ENCODE results near the gene PCDHB16.
"Not testable (repeated sequence)": the region's sequence is repeated elsewhere in the genome, so short reads cannot be mapped to it uniquely, and the experiment has no call there.

Gene PCDHB16

DNA sequence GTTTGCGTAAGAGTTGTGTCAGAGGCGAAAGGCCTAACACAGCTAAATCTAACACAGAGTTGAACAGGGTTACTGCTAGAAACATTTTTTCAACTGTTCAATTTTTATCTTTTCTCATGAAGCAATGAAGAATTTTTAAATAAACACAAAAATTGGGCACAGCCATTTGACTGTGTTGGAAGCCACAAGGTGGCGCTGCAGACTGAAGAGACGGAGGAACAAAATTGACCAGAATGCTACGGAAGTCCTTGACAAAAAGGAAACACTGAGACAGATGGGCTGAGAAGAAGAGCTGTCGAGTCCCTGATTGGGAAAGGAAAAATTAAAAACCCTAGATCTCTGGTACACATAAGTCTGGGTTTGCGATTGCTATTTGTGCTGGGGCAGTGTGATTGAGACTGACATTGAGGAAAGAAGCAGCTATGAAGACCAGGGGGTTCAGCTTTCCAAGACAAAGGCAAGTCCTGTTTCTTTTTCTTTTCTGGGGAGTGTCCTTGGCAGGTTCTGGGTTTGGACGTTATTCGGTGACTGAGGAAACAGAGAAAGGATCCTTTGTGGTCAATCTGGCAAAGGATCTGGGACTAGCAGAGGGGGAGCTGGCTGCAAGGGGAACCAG, 4.8 kb downstream of the PCDHB16 start, which contains the start of gene PCDHB9:
PCDHB9 (plus strand) TSS at position 265 of the 616 bp plus-strand sequence; CDS start at position 423, 158 bp downstream.
- no peaks in the 10 kb centered on the region for H3K27me3 Mint-ChIP-seq (ENCODE audit: low read depth, poor library complexity)
- H3K4me1 Mint-ChIP-seq = peaks cover 6% of the 10 kb centered on the region
- TF ChIP-seq, protein P1, sequence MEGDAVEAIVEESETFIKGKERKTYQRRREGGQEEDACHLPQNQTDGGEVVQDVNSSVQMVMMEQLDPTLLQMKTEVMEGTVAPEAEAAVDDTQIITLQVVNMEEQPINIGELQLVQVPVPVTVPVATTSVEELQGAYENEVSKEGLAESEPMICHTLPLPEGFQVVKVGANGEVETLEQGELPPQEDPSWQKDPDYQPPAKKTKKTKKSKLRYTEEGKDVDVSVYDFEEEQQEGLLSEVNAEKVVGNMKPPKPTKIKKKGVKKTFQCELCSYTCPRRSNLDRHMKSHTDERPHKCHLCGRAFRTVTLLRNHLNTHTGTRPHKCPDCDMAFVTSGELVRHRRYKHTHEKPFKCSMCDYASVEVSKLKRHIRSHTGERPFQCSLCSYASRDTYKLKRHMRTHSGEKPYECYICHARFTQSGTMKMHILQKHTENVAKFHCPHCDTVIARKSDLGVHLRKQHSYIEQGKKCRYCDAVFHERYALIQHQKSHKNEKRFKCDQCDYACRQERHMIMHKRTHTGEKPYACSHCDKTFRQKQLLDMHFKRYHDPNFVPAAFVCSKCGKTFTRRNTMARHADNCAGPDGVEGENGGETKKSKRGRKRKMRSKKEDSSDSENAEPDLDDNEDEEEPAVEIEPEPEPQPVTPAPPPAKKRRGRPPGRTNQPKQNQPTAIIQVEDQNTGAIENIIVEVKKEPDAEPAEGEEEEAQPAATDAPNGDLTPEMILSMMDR (IDR thresholded peaks at IDR 0.05) = peak; percentile 34
- H3K27ac Mint-ChIP-seq = peak within 1 kb of the TSS; percentile 34
- peaks cover 85% of the 10 kb centered on the region for H3K36me3 Mint-ChIP-seq (ENCODE audit: low read depth)
- H3K9me3 Mint-ChIP-seq = peaks cover 89% of the 10 kb centered on the region
- peak; percentile 42 for DNase-seq
- H3K4me3 Mint-ChIP-seq = peak within 1 kb of the TSS; percentile 66

DNA sequence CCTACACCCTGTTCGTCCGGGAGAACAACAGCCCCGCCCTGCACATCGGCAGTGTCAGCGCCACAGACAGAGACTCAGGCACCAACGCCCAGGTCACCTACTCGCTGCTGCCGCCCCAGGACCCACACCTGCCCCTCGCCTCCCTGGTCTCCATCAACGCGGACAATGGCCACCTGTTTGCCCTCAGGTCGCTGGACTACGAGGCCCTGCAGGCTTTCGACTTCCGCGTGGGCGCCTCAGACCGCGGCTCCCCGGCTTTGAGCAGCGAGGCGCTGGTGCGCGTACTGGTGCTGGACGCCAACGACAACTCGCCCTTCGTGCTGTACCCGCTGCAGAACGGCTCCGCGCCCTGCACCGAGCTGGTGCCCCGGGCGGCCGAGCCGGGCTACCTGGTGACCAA, 6.5 kb downstream of the PCDHB16 start:
- H3K27me3 Mint-ChIP-seq (ENCODE audit: low read depth, poor library complexity); H3K4me3 Mint-ChIP-seq; DNase-seq; H3K4me1 Mint-ChIP-seq; H3K27ac Mint-ChIP-seq: not testable (repeated sequence)
- Mint-ChIP-seq H3K9me3 (peaks cover 89% of the 10 kb centered on the region), H3K36me3 (ENCODE audit: low read depth) (peaks cover 85% of the 10 kb centered on the region)

DNA sequence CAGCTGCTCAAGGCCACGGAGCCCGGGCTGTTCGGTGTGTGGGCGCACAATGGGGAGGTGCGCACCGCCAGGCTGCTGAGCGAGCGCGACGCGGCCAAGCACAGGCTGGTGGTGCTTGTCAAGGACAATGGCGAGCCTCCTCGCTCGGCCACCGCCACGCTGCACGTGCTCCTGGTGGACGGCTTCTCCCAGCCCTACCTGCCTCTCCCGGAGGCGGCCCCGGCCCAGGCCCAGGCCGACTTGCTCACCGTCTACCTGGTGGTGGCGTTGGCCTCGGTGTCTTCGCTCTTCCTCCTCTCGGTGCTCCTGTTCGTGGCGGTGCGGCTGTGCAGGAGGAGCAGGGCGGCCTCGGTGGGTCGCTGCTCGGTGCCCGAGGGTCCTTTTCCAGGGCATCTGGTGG, 6.9 kb downstream of the PCDHB16 start:
- Mint-ChIP-seq H3K9me3 (peaks cover 89% of the 10 kb centered on the region), H3K36me3 (ENCODE audit: low read depth) (peaks cover 84% of the 10 kb centered on the region)
- not testable (repeated sequence) for H3K27me3 Mint-ChIP-seq (ENCODE audit: low read depth, poor library complexity); H3K4me3 Mint-ChIP-seq; H3K4me1 Mint-ChIP-seq; DNase-seq; H3K27ac Mint-ChIP-seq

DNA sequence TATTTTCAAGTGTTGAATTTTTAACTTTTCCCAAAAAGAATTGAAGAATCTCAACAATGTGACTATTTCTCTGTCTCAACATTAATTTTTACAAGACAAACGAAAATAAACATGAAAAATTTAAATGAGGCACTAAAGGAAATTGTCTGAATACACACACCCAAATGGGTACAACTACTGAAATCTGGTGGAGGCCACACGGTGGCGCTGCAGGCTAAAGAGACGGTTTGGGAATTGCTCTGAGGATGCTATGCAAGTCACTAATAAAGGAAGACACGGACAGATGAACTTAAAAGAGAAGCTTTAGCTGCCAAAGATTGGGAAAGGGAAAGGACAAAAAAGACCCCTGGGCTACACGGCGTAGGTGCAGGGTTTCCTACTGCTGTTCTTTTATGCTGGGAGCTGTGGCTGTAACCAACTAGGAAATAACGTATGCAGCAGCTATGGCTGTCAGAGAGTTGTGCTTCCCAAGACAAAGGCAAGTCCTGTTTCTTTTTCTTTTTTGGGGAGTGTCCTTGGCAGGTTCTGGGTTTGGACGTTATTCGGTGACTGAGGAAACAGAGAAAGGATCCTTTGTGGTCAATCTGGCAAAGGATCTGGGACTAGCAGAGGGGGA, 10.0 kb downstream of the PCDHB16 start, which contains the start of gene PCDHB10:
PCDHB10 (plus strand) TSS at position 244 of the 616 bp plus-strand sequence; CDS start at position 444, 200 bp downstream.
- H3K27me3 Mint-ChIP-seq (ENCODE audit: low read depth, poor library complexity) = no peaks in the 10 kb centered on the region
- H3K9me3 Mint-ChIP-seq = peaks cover 86% of the 10 kb centered on the region
- TF ChIP-seq, protein P1 (IDR thresholded peaks at IDR 0.05) = peak; percentile 49
- H3K36me3 Mint-ChIP-seq (ENCODE audit: low read depth) = peaks cover 79% of the 10 kb centered on the region
- H3K4me3 Mint-ChIP-seq = peak within 1 kb of the TSS; percentile 81
- H3K27ac Mint-ChIP-seq = no peak within 1 kb of the TSS
- peak; percentile 68 for DNase-seq
- H3K4me1 Mint-ChIP-seq = no peaks in the 10 kb centered on the region

DNA sequence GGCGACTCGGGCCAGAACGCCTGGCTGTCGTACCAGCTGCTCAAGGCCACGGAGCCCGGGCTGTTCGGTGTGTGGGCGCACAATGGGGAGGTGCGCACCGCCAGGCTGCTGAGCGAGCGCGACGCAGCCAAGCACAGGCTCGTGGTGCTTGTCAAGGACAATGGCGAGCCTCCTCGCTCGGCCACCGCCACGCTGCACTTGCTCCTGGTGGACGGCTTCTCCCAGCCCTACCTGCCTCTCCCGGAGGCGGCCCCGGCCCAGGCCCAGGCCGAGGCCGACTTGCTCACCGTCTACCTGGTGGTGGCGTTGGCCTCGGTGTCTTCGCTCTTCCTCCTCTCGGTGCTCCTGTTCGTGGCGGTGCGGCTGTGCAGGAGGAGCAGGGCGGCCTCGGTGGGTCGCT, 12.1 kb downstream of the PCDHB16 start:
- not testable (repeated sequence) for DNase-seq; H3K27ac Mint-ChIP-seq; H3K27me3 Mint-ChIP-seq (ENCODE audit: low read depth, poor library complexity); H3K4me1 Mint-ChIP-seq; H3K4me3 Mint-ChIP-seq
- peaks cover 71% of the 10 kb centered on the region for H3K36me3 Mint-ChIP-seq (ENCODE audit: low read depth)
- H3K9me3 Mint-ChIP-seq = peaks cover 91% of the 10 kb centered on the region

DNA sequence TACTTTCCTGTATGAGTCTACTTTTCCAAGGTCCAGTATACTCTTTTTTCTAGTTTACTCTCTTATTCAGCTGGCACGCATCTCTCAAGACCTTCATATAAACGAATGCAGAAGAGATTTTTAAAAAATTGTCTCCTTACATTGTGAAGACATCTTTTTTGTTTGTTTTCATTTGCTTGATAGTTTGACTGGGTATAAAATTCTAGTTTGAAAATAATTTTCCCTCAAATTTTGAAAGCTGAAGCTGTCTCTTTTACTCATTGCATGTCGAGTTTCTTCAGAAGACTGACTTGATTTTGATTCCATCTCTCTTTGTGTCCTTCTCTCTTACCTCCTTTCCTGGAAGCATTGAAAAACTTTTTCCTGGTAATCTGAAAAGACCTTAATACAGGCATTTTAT, 14.2 kb downstream of the PCDHB16 start:
- Mint-ChIP-seq H3K27ac (no peak overlapping the region), H3K9me3 (peaks cover 89% of the 10 kb centered on the region)

More for the DNA sequence above, 14.2 kb downstream of the PCDHB16 start:
- H3K4me1 Mint-ChIP-seq = no peaks in the 10 kb centered on the region
- peaks cover 71% of the 10 kb centered on the region for H3K36me3 Mint-ChIP-seq (ENCODE audit: low read depth)
- no peak for DNase-seq
- TF ChIP-seq, protein P1 (IDR thresholded peaks at IDR 0.05) = no peak
- no peak overlapping the region for H3K4me3 Mint-ChIP-seq
- H3K27me3 Mint-ChIP-seq (ENCODE audit: low read depth, poor library complexity) = peaks cover 2% of the 10 kb centered on the region
